CD14-positive monocyte (primary cell): ENCODE measurements around the gene PAK4. TPM values are rescaled to one million over a fixed set of nuclear protein-coding genes. Genes with fewer than 3 reads are reported as not detected.
"Not testable (repeated sequence)": the region's sequence is repeated elsewhere in the genome, so short reads cannot be mapped to it uniquely, and the experiment has no call there.

ENCODE experiments used
- DNase-seq, 3 donors: peaks; one replicate each; pipeline ENCODE4 v3.0.0-alpha.2; 2011 to 2022
- H2AFZ ChIP-seq: 2 replicates; pipeline ENCODE4 v1.6.0; 2012; ENCODE audit warnings: mild to moderate bottlenecking, low read depth, low read length, inconsistent platforms; ENCODE audit not compliant: insufficient read depth, poor library complexity, severe bottlenecking
- H3K27ac ChIP-seq, 2 donors: 1 replicate in 1 of 2; 2 replicates in 1 of 2; pipeline ENCODE4 v1.5.1; 2012 to 2013; ENCODE audit warnings: low read length in 2 of 2, control low read depth in 1 of 2, inconsistent platforms in 1 of 2, low read depth in 1 of 2, mild to moderate bottlenecking in 1 of 2
- H3K27me3 ChIP-seq, 2 donors: one replicate each; pipeline versions ENCODE4 v1.6.0 to v1.6.1; 2011 to 2013; ENCODE audit warnings: low read length in 2 of 2; ENCODE audit not compliant: control insufficient read depth in 2 of 2, insufficient read depth in 2 of 2
- H3K36me3 ChIP-seq, 2 donors: replicated peaks in 1 of 2; 1 replicate in 1 of 2; 2 replicates in 1 of 2; pipeline versions ENCODE4 v1.5.1 to v1.6.1; 2012 to 2013; ENCODE audit warnings: low read length in 2 of 2, control low read depth in 1 of 2, inconsistent platforms in 1 of 2, mild to moderate bottlenecking in 1 of 2; ENCODE audit not compliant: insufficient read depth in 2 of 2, control insufficient read depth in 1 of 2
- H3K4me1 ChIP-seq, 2 donors: 1 replicate in 1 of 2; 2 replicates in 1 of 2; pipeline versions ENCODE4 v1.5.1 to v1.6.1; 2012 to 2013; ENCODE audit warnings: low read length in 2 of 2, control low read depth in 1 of 2, inconsistent platforms in 1 of 2, mild to moderate bottlenecking in 1 of 2, moderate library complexity in 1 of 2; ENCODE audit not compliant: insufficient read depth in 2 of 2, control insufficient read depth in 1 of 2
- H3K4me2 ChIP-seq: replicated peaks from 2 replicates; pipeline ENCODE3; 2012; ENCODE audit warnings: low read length, moderate library complexity, mild to moderate bottlenecking; ENCODE audit not compliant: poor library complexity, severe bottlenecking; ENCODE audit errors: extremely low read depth
- H3K4me3 ChIP-seq, 3 experiments: fragments of 200-600 bp in 1 of 3; sonication (generic) in 1 of 3; replicated peaks in 1 of 3; 1 replicate in 2 of 3; 2 replicates in 1 of 3; pipeline ENCODE4 v1.5.1; 2011 to 2013; ENCODE audit warnings: low read length in 3 of 3, mild to moderate bottlenecking in 3 of 3, control low read depth in 2 of 3, low read depth in 2 of 3, inconsistent platforms in 1 of 3, moderate library complexity in 1 of 3
- H3K79me2 ChIP-seq: 2 replicates; pipeline ENCODE4 v1.6.0; 2012; ENCODE audit warnings: mild to moderate bottlenecking, control low read depth, inconsistent platforms, low read length, moderate library complexity; ENCODE audit not compliant: insufficient read depth
- H3K9ac ChIP-seq: 2 replicates; pipeline ENCODE4 v1.6.0; 2017; ENCODE audit warnings: low read length, mild to moderate bottlenecking; ENCODE audit not compliant: insufficient read depth, poor library complexity, severe bottlenecking
- H3K9me3 ChIP-seq, 2 donors: replicated peaks in 1 of 2; 1 replicate in 1 of 2; 2 replicates in 1 of 2; pipeline versions ENCODE4 v1.5.1 to v1.6.1; 2012 to 2013; ENCODE audit warnings: low read length in 2 of 2, control low read depth in 1 of 2; ENCODE audit not compliant: control insufficient read depth in 1 of 2, insufficient read depth in 1 of 2
- H4K20me1 ChIP-seq: 2 replicates; pipeline ENCODE4 v1.6.0; 2012; ENCODE audit warnings: mild to moderate bottlenecking, low read length, control low read depth, moderate library complexity; ENCODE audit not compliant: insufficient read depth
- H3K27ac Mint-ChIP-seq, 7 donors: one replicate each; pipeline ENCODE4 v1.8.0; 2020; ENCODE audit warnings: mild to moderate bottlenecking in 7 of 7, mixed read lengths in 7 of 7, moderate library complexity in 6 of 7, inconsistent platforms in 2 of 7
- H3K27me3 Mint-ChIP-seq, 3 donors: one replicate each; pipeline ENCODE4 v1.8.0; 2021 to 2022; ENCODE audit warnings: low read depth in 3 of 3, mild to moderate bottlenecking in 3 of 3, mixed read lengths in 3 of 3, moderate library complexity in 3 of 3, inconsistent platforms in 1 of 3
- H3K36me3 Mint-ChIP-seq, 2 donors: one replicate each; pipeline ENCODE4 v1.8.0; 2020; ENCODE audit warnings: mixed read lengths in 2 of 2, inconsistent platforms in 1 of 2, mild to moderate bottlenecking in 1 of 2
- H3K4me1 Mint-ChIP-seq: one replicate; pipeline ENCODE4 v1.8.0; 2020; ENCODE audit warnings: mild to moderate bottlenecking, mixed read lengths
- H3K4me3 Mint-ChIP-seq, 2 donors: one replicate each; pipeline ENCODE4 v1.8.0; 2020; ENCODE audit warnings: mild to moderate bottlenecking in 2 of 2, mixed read lengths in 2 of 2, moderate library complexity in 1 of 2
- H3K9me3 Mint-ChIP-seq, 7 donors: one replicate each; pipeline ENCODE4 v1.8.0; 2020 to 2022; ENCODE audit warnings: mixed read lengths in 7 of 7, mild to moderate bottlenecking in 6 of 7, moderate library complexity in 6 of 7, inconsistent platforms in 2 of 7
- CTCF ChIP-seq: fragments of 200-600 bp; IDR thresholded peaks from one replicate; pipeline ENCODE4 v1.8.0; 2022; ENCODE audit warnings: antibody characterized with exemption, mild to moderate bottlenecking
- WGBS: methylation state at CpG from one replicate; pipeline ENCODE4 v1.1.5; 2013; ENCODE audit warnings: missing lambda C conversion rate; ENCODE audit not compliant: insufficient coverage; 5-methylcytosine and 5-hydroxymethylcytosine counted together
- intact Hi-C, 2 donors: fragments of 100-400 bp; cut with micrococcal nuclease; formaldehyde crosslinking; loops; one replicate each; pipeline versions ENCODE4 v1.15.0 to v1.15.1; 2023
- polyA plus RNA-seq, 3 donors: library from polyadenylated mRNA; depleted of rRNA in 1 of 3; unstranded in 2 of 3; stranded (reverse) in 1 of 3; fragments of 300-500 nt in 2 of 3; fragments of >200 nt in 1 of 3; fragmentation: Illumina TruSeq in 2 of 3; gene quantifications; 1 replicate in 2 of 3; 2 replicates in 1 of 3; pipeline ENCODE4 v1.2.3, GENCODE V29; 2012 to 2021

Gene PAK4
- polyA plus RNA-seq, 3 donors: 1.3 to 11.3 (median 1.5) TPM

GRCh38 chr19:39212375-39212742 is 86.8 kb downstream of the PAK4 start:
- intact Hi-C loops: loop anchor here in 1 of 2 donors (10.0 kb wide), 1 partner anchor 112 kb away; the partner anchor contains the start of gene LRFN1
- Mint-ChIP-seq H3K4me3 (no peak overlapping the region), H3K4me1 (no peaks in the 10 kb centered on the region), H3K9me3 (peaks cover 0 to 4% (median 2%) of the 10 kb centered on the region in 7 donors), H3K27me3 (peaks cover 0 to 7% (median 3%) of the 10 kb centered on the region in 3 donors), H3K27ac (no peak overlapping the region), H3K36me3 (no peaks in the 10 kb centered on the region)
- no peaks in the 10 kb centered on the region for H3K79me2 ChIP-seq
- H3K4me1 ChIP-seq: no peaks in the 10 kb centered on the region
- no peak overlapping the region for H3K4me3 ChIP-seq
- no peaks in the 10 kb centered on the region for H3K36me3 ChIP-seq
- TF ChIP-seq CTCF: peak; percentile 23
- no peak overlapping the region for H3K4me2 ChIP-seq
- H3K27ac ChIP-seq: no peak overlapping the region
- H3K9ac ChIP-seq: no peak overlapping the region
- 37% methylated on average over 5 of the region's 8 CpGs for WGBS
- H3K9me3 ChIP-seq: no peaks in the 10 kb centered on the region
- H2AFZ ChIP-seq: no peak overlapping the region
- peak; percentile 6 to 27 (median 15) for DNase-seq
- no peaks in the 10 kb centered on the region for H4K20me1 ChIP-seq
- H3K27me3 ChIP-seq: no peaks in the 10 kb centered on the region

- intact Hi-C loops: loop anchor here in 1 of 2 donors (10.0 kb wide), 1 partner anchor 109 kb away; the partner anchor contains the start of gene LRFN1
- not testable (repeated sequence) for H3K27ac ChIP-seq, H3K9ac ChIP-seq, H3K79me2 ChIP-seq, H3K4me3 ChIP-seq, H4K20me1 ChIP-seq, H3K9me3 Mint-ChIP-seq, H3K4me3 Mint-ChIP-seq, H3K36me3 Mint-ChIP-seq, H3K27me3 ChIP-seq, H3K9me3 ChIP-seq, DNase-seq, H3K27ac Mint-ChIP-seq, H3K4me1 ChIP-seq, H3K27me3 Mint-ChIP-seq, H2AFZ ChIP-seq, H3K4me1 Mint-ChIP-seq, H3K36me3 ChIP-seq, H3K4me2 ChIP-seq
- no CpG with 5 or more reads among the region's 3 CpGs for WGBS
Observed at GRCh38 chr19:39215323-39215722, 89.7 kb downstream of the PAK4 start.
